Urinary bladder (tissue), 4 donors: Measurements from ENCODE around the gene RAB35. TPM values are rescaled to one million over a fixed set of nuclear protein-coding genes. Genes with fewer than 3 reads are reported as not detected.

ENCODE experiments used
- DNase-seq: peaks from one replicate; pipeline ENCODE4 v3.0.0-alpha.2; 2015; ENCODE audit errors: extremely low spot score
- H3K27ac ChIP-seq: one replicate; pipeline ENCODE4 v1.5.1; 2013; ENCODE audit warnings: low read depth, mild to moderate bottlenecking, moderate library complexity
- H3K36me3 ChIP-seq: one replicate; pipeline ENCODE4 v1.6.1; 2013; ENCODE audit warnings: mild to moderate bottlenecking, moderate library complexity; ENCODE audit not compliant: insufficient read depth
- H3K4me1 ChIP-seq: one replicate; pipeline ENCODE4 v1.6.1; 2013; ENCODE audit warnings: mild to moderate bottlenecking, moderate library complexity; ENCODE audit not compliant: insufficient read depth
- H3K4me3 ChIP-seq: one replicate; pipeline ENCODE4 v1.5.1; 2013; ENCODE audit warnings: low read depth, low read length
- WGBS: extraction: QIAGEN DNeasy Blood & Tissue Kit; methylation state at CpG from one replicate; pipeline ENCODE4 v1.1.7; 2013; 5-methylcytosine and 5-hydroxymethylcytosine counted together
- polyA plus RNA-seq: library from polyadenylated mRNA; stranded (reverse); fragments of 200-250 nt; gene quantifications from one replicate; pipeline ENCODE4 v1.2.3, GENCODE V29; 2013
- total RNA-seq: library from RNA; depleted of rRNA; stranded (reverse); fragments of >200 nt; gene quantifications from one replicate; pipeline ENCODE4 v1.2.3, GENCODE V29; 2014
- donor health status: healthy with polysubstance abuse.
- donor health status: healthy.

Gene RAB35
- total RNA-seq: 14.9 TPM
- polyA plus RNA-seq: 42.4 TPM

DNA sequence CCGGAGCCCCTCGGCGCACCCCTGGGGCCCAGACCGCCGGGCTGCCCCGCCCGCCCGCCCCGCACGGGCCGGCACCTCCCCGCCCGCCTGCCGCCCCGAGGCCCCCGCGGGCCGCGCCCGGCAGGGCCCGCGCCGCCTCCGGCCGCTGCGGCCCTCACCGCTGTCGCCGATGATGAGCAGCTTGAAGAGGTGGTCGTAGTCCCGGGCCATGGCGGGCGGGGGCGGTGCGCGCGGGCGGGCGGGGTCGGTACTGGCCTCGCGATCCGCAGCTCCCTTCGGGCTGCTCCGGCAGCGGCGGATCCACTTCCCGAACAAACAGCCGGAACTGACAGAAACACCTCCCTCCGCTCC lies at the start of gene RAB35:
Gene RAB35, minus strand, starts transcription at position 313 of the 351 bp plus-strand sequence. Its CDS starts 103 bp downstream, at position 210.
- Histone ChIP-seq H3K27ac (peak within 1 kb of the TSS; percentile 83), H3K4me1 (no peaks in the 10 kb centered on the region), H3K36me3 (no peaks in the 10 kb centered on the region), H3K4me3 (peak within 1 kb of the TSS; percentile 99)
- DNase-seq: no peak
- under 1% methylated on average over 44 of the region's 50 CpGs for WGBS

DNA sequence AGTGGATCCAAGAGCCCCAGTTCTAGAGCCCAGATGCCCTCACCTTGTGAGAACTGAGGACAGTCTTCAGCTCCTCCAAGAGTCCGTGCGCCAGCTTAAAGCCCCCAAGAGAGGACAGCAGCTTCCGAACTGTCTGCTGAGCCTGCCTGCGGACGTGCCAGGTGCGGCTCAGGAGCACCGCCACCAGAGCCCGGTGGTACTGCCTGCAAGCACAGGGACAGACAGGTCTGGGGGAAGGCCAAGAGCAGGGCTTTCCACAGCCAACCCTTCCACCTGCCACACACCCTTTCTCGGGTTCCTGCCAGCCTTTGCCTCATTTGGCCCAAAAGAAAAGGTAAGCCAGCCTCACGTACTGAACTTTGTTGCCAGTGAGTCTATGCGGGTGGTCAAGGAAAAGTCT lies 47.7 kb upstream of the RAB35 start:
- 93% methylated on average over 11 of the region's 11 CpGs for WGBS
- H3K36me3 ChIP-seq: peaks cover 16% of the 10 kb centered on the region
- DNase-seq: no peak
- H3K27ac ChIP-seq: no peak overlapping the region
- no peak overlapping the region for H3K4me3 ChIP-seq
- H3K4me1 ChIP-seq: no peaks in the 10 kb centered on the region

DNA sequence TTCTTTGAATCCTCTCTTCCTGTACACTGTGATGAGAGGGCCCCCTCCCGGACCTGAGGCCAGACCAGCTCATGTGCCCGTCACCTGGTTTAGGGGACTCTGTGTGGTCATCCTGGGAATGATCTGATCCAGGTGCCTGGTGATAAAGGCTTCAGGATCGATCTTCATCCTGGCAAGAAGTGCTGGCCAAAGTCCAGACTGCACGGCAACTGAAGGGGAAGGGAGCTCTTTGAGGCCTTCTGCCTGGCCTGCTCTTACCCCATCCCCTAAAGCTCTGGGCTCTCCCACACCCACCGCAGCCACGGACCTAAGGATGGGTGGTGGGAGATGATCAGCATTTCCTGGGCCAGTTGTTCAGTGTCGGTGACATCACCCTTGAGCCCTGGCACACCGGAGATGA lies 46.2 kb upstream of the RAB35 start:
- peaks cover 11% of the 10 kb centered on the region for H3K36me3 ChIP-seq
- WGBS: 91% methylated on average over 8 of the region's 8 CpGs
- no peak for DNase-seq
- H3K4me1 ChIP-seq: no peaks in the 10 kb centered on the region
- no peak overlapping the region for H3K4me3 ChIP-seq
- no peak overlapping the region for H3K27ac ChIP-seq

DNA sequence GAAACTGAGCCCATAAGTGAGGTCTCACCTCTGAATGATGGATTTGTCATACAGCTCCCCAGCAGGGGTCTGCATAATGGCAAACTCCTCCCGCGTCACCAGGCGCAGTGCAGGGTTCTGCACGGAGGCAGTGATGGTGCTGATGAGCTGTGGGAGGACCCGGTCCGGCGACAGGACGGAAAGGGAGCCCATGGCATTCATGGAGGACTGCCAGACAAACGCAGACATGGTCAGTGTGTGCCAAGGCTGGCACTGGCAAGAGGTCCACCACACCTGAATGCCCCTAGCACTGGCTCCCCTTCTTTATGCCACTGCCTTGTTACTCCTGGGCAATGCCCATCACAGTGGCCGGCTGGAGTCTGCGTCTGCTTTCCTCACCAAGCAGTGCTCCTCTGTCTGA lies 45.3 kb upstream of the RAB35 start:
- no peak overlapping the region for H3K4me3 ChIP-seq
- peaks cover 13% of the 10 kb centered on the region for H3K36me3 ChIP-seq
- no peaks in the 10 kb centered on the region for H3K4me1 ChIP-seq
- DNase-seq: no peak
- no peak overlapping the region for H3K27ac ChIP-seq
- WGBS: 95% methylated on average over 11 of the region's 11 CpGs

DNA sequence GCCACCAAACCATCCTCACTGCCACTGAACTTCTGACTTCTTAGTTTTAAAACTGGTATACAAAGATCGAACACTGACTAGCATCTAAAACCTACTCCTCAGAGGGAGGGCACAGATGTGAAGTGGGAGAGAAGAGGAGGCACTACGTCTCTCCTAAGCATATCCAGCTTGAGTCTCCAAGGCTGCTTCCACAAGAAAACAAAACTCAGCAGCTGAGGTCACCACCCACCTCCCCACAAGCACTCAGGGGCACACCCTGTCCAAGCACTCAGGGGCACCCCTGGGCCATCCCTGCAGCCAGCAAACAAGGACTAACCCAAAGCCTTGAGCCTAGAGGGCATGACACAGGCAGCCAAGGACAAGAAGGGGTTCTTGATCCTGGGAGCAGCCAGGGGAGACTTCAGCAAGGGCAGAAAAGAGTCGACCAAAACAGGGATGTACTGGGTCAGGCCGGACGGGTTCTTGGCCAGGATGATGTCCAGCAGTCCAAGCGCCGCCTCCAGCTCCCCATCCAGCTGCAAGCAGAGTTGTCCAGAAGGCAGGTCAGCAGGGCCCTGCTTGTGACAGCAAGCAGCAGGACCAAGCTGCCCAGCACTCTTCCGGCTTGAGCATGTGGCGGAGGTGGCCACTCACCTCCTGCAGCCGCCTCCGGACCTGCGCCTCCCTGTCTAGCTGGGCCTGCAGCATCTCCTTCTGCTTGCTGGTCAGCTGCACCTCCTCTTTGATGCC lies 43.1 kb upstream of the RAB35 start:
- Histone ChIP-seq H3K36me3 (peaks cover 13% of the 10 kb centered on the region), H3K4me1 (no peaks in the 10 kb centered on the region), H3K4me3 (no peak overlapping the region), H3K27ac (no peak overlapping the region)
- WGBS: 84% methylated on average over 12 of the region's 12 CpGs
- DNase-seq: no peak

DNA sequence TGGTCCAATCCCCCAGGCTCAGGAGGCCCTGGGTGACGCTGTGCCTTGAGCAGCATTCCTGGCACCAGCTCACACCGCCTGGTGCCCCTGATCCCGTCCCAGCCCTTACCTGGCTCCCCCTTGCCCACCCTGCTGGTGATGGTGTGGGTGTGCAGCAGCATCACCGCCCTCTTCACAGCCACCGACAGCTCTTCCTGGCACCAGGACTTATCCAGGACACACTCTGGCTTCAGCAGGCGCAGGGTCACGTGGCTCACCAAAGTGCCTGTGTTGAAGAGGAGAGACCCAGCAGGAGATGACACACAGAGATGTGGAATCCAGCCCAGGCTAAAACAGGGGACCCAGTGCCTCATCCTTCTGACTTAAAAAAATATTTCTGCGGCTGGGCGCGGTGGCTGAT lies 41.8 kb upstream of the RAB35 start:
- WGBS: 95% methylated on average over 10 of the region's 10 CpGs
- no peak overlapping the region for H3K27ac ChIP-seq
- H3K4me1 ChIP-seq: no peaks in the 10 kb centered on the region
- peaks cover 12% of the 10 kb centered on the region for H3K36me3 ChIP-seq
- no peak overlapping the region for H3K4me3 ChIP-seq
- DNase-seq: no peak

DNA sequence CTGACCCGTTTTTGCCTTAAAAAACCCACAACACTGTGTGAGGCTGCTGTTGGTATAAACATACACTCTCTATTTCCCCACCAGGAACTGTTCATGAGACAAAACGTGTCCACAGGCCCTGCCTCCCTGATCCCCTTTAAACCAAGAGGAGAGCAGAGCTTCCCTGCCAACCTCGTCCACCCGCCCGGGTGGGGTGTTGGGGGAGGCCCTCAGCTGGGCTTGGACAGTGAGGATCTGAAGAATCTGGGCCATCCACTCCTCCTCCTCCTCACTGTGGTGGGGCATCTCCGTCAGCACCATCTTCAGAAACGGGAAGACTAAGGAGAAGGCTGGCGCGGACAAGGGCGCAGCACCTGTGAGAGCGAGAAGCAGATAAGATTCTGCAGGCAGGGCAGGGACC lies 41.1 kb upstream of the RAB35 start:
- H3K36me3 ChIP-seq: peaks cover 12% of the 10 kb centered on the region
- DNase-seq: no peak
- WGBS: 88% methylated on average over 11 of the region's 11 CpGs
- no peaks in the 10 kb centered on the region for H3K4me1 ChIP-seq
- no peak overlapping the region for H3K4me3 ChIP-seq
- no peak overlapping the region for H3K27ac ChIP-seq

DNA sequence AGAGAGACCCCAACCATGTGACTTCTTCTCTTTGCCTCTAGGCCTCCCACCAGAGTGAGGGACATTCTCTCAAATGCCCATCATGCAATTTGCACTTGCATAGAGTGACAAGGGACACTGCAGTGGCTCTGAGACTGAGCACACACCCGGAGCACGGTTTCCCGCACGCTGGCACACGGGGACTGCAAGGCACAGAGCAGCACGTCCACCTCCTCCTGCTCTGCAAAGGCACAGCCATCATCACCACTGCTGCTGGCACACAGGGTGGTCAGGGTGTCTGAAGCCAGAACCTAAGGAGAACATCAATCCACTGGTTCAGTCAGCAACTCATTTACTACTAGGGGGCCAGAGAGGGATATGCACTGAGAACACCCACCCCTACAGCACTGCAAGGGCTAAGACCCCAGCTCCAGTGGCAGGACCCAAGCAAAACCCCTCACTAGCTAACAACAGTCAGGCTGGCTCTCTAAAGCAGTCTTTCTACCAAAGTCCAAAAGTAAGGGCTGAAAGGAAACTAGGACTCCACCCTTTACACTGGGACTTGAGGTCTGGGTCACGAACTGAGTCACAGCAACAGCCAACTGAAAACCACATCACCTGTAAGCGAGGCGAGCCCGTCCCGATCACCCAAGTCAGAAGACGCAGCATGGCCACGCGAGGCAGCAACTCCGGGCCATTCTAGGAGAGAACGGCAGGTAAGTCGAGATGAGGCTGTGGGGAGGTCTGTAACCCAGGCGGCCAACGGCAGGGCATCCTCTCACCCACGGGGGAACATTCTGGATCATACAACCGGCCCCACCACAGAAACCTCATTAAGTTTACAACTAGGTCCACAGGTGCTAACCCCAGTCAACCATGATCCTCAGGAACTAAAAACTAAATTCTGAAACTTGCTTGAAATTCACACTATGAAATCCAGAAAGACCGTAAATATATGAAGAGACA lies 40.0 kb upstream of the RAB35 start:
- DNase-seq: no peak
- H3K4me1 ChIP-seq: no peaks in the 10 kb centered on the region
- H3K27ac ChIP-seq: no peak overlapping the region
- WGBS: 92% methylated on average over 22 of the region's 22 CpGs
- H3K4me3 ChIP-seq: no peak overlapping the region
- H3K36me3 ChIP-seq: peaks cover 12% of the 10 kb centered on the region

DNA sequence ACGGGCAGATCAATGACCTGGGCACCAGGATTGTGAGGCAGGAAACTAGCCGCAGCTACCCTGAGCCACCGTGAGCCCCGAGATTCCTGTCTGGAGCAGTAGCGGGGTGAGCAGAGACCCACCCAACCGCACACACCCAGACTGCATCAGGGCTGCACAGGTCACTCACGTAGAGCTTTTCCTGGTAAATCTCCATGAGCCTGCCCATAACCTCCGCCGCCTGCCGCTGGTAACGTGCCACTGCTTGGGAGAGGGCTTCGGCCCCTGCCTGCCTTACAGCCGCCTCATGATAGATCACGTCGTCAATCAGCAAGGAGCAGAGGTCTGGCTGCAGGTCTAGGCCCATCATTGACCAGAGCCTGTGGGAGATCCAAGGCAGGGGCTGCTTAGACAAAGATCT lies 38.5 kb upstream of the RAB35 start:
- Histone ChIP-seq H3K4me1 (no peaks in the 10 kb centered on the region), H3K4me3 (no peak overlapping the region), H3K27ac (no peak overlapping the region), H3K36me3 (peaks cover 9% of the 10 kb centered on the region)
- no peak for DNase-seq
- WGBS: 96% methylated on average over 15 of the region's 15 CpGs

DNA sequence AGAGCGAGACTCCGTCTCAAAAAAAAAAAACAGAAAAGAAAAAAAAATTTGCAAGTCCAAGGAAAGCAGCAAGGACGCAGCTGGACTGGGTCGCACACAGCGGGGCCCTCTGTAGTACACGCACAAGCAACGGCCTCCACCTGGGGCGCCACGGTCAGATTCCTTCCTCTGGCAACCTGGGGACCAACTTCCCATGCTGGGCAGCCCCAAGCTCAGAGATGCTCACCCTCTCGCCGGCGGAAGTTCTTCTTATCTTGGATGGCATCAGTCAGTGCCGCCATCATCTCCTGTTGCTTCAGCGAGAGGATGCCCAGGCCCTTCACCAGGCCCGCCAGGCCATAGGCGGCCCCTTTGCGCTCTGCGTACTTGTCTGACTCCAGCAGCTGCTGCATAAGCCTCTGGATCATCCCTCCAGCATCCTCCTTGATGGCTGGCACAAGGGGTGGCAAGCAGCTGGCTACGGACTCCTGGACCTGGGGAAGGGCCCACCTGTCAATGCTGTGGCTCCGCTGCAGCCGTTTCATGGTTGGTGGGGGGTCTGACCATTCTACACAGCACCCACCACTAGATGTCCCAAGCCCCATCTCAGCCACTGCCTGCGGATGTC lies 34.5 kb upstream of the RAB35 start:
- H3K4me3 ChIP-seq: no peak overlapping the region
- H3K36me3 ChIP-seq: peaks cover 5% of the 10 kb centered on the region
- DNase-seq: no peak
- H3K4me1 ChIP-seq: no peaks in the 10 kb centered on the region
- no peak overlapping the region for H3K27ac ChIP-seq
- 94% methylated on average over 22 of the region's 22 CpGs for WGBS

DNA sequence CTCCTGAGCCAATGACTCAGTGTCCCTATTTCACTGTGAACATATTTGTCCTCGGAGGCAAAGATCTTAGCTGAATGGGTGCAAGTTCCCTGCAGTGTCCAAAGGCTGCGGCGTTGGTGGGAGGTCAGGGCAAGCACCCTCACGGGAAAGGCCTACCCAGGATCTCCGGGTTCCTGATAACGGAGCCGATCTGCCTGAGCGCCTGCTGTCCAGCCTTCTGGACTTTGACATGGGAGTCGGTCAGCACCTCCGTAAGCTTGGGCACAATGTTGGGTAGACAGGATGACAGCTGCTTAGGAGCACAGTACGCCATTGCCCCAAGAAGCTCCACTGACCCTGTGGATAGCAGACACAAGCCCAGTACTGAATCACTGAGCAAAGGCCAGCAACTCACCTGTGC lies 31.5 kb upstream of the RAB35 start:
- Histone ChIP-seq H3K4me3 (no peak overlapping the region), H3K36me3 (peaks cover 5% of the 10 kb centered on the region), H3K4me1 (no peaks in the 10 kb centered on the region), H3K27ac (no peak overlapping the region)
- DNase-seq: no peak
- 94% methylated on average over 11 of the region's 11 CpGs for WGBS

DNA sequence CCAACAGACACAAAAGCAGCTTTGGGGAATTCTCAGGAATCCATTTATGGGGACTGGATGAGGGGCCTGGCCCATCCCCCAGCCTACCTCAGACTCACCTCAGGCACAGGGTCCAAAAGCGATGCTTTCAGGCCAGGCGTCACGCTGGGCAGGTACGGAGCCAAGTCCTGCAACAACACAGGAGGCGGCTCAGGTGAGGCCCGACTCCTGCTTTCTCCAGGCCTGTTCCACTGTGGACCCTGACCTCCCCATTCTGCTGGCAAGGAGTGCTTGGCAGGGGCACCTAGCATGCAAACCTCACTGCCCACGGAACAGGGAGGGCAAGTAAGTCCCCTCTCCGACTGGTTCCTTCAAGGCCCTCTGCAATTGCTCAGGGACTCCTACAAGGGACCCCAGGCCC lies 28.6 kb upstream of the RAB35 start:
- Histone ChIP-seq H3K4me1 (no peaks in the 10 kb centered on the region), H3K27ac (no peak overlapping the region), H3K4me3 (no peak overlapping the region), H3K36me3 (peaks cover 11% of the 10 kb centered on the region)
- no peak for DNase-seq
- WGBS: 97% methylated on average over 8 of the region's 8 CpGs

DNA sequence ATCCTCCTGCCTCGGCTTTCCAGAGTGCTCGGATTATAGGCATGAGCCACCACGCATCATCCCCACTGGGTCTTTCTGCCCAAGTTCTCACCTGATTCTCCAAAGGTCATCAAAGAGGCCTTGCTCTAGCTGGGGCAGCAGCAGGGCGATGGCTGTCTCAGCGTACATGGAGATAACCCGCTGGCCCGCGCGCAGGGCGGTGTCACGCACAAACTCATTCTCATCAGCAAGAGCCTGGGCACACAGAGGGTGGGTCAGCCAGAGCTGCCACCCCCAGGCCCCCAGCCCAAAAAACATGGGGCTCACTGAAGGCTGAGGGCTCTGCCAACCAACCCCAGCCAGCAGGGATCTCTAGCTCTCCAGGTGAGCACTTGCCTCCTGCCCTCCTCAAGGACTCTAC lies 27.7 kb upstream of the RAB35 start:
- H3K36me3 ChIP-seq: peaks cover 13% of the 10 kb centered on the region
- 97% methylated on average over 11 of the region's 11 CpGs for WGBS
- no peak overlapping the region for H3K27ac ChIP-seq
- H3K4me3 ChIP-seq: no peak overlapping the region
- H3K4me1 ChIP-seq: no peaks in the 10 kb centered on the region
- no peak for DNase-seq
